ENCODE data around the gene AGPAT1.
"Not testable (repeated sequence)": the region's sequence is repeated elsewhere in the genome, so short reads cannot be mapped to it uniquely, and the experiment has no call there.

AGPAT1 gene

GRCh38 chr6:32146687-32147086 is 29.2 kb downstream of the AGPAT1 start:
- DNase-seq, result no peak

GRCh38 chr6:32146287-32146686 is 29.6 kb downstream of the AGPAT1 start:
- DNase-seq, result no peak

- DNase-seq, result not testable (repeated sequence)
Observed at GRCh38 chr6:32144238-32144637, 31.6 kb downstream of the AGPAT1 start.

GRCh38 chr6:32140420-32141046 is 35.4 kb downstream of the AGPAT1 start:
- DNase-seq, result no peak

- no peak for DNase-seq
Observed at GRCh38 chr6:32139590-32139989, 36.3 kb downstream of the AGPAT1 start.

GRCh38 chr6:32137454-32137853 is 38.4 kb downstream of the AGPAT1 start:
- no peak for DNase-seq

GRCh38 chr6:32133786-32134185 is 42.1 kb downstream of the AGPAT1 start:
- DNase-seq, result no peak

- no peak for DNase-seq
Observed at GRCh38 chr6:32132110-32132509, 43.8 kb downstream of the AGPAT1 start.

GRCh38 chr6:32131439-32131948 is 44.4 kb downstream of the AGPAT1 start:
- no peak for DNase-seq

GRCh38 chr6:32129297-32130088 is 46.4 kb downstream of the AGPAT1 start:
- no peak for DNase-seq

- DNase-seq, result no peak
Observed at GRCh38 chr6:32128751-32129296, 47.1 kb downstream of the AGPAT1 start.

- DNase-seq, result peak; percentile 93 to 95
Observed at GRCh38 chr6:32127717-32128592, 47.9 kb downstream of the AGPAT1 start, which contains the start of gene ATF6B. TSS of gene ATF6B (minus strand) at chr6:32128246. CDS start at chr6:32128207, 39 bp downstream.

- no peak for DNase-seq
Observed at GRCh38 chr6:32127409-32127716, 48.5 kb downstream of the AGPAT1 start.

GRCh38 chr6:32126880-32127279 is 49.0 kb downstream of the AGPAT1 start:
- no peak for DNase-seq

- no peak for DNase-seq
Observed at GRCh38 chr6:32123681-32124080, 52.2 kb downstream of the AGPAT1 start.

- DNase-seq, result no peak
Observed at GRCh38 chr6:32120573-32121059, 55.3 kb downstream of the AGPAT1 start.

- DNase-seq, result peak; percentile 71 to 81
Observed at GRCh38 chr6:32118782-32119628, 56.9 kb downstream of the AGPAT1 start.
